GM19468 (cell line): ENCODE results near the gene KLK12.

Source experiments
- ATAC-seq: cut with Tn5 transposase; IDR thresholded peaks from one replicate; pipeline ENCODE4 v1.9.1; 2021; ENCODE audit warnings: mild to moderate bottlenecking, moderate library complexity, moderate number of reproducible peaks; ENCODE audit not compliant: unreplicated experiment; ENCODE audit errors: extremely low read depth

Gene KLK12

GRCh38 chr19:51018745-51019543 lies 15.9 kb downstream of the KLK12 start:
- ATAC-seq: no peak

GRCh38 chr19:51016798-51017683 lies 17.8 kb downstream of the KLK12 start:
- no peak for ATAC-seq

- ATAC-seq: no peak
These were observed 19.0 kb downstream of the KLK12 start for GRCh38 chr19:51015691-51016267.

GRCh38 chr19:51014242-51014641 lies 20.6 kb downstream of the KLK12 start:
- ATAC-seq: no peak

GRCh38 chr19:51012661-51013190 lies 22.1 kb downstream of the KLK12 start:
- no peak for ATAC-seq

GRCh38 chr19:51010066-51010795 lies 24.6 kb downstream of the KLK12 start:
- no peak for ATAC-seq

- ATAC-seq: no peak
These were observed 25.5 kb downstream of the KLK12 start for GRCh38 chr19:51009061-51009891.

GRCh38 chr19:51007488-51007887 lies 27.3 kb downstream of the KLK12 start:
- ATAC-seq: no peak

- no peak for ATAC-seq
These were observed 28.4 kb downstream of the KLK12 start for GRCh38 chr19:51006406-51006805.

- no peak for ATAC-seq
These were observed 29.6 kb downstream of the KLK12 start for GRCh38 chr19:51005248-51005647.

GRCh38 chr19:51003316-51003715 lies 31.5 kb downstream of the KLK12 start:
- no peak for ATAC-seq

- ATAC-seq: no peak
These were observed 32.1 kb downstream of the KLK12 start for GRCh38 chr19:51002542-51003311.

GRCh38 chr19:51002089-51002532 lies 32.7 kb downstream of the KLK12 start:
- no peak for ATAC-seq

- no peak for ATAC-seq
These were observed 33.3 kb downstream of the KLK12 start, which contains the start of gene KLK8 for GRCh38 chr19:51001515-51001914. KLK8 (minus strand) TSS chr19:51001604; CDS start chr19:51001167, 437 bp downstream.

GRCh38 chr19:51000981-51001380 lies 33.8 kb downstream of the KLK12 start:
- no peak for ATAC-seq

GRCh38 chr19:51000426-51000825 lies 34.4 kb downstream of the KLK12 start:
- ATAC-seq: no peak

GRCh38 chr19:50998686-50999085 lies 36.1 kb downstream of the KLK12 start:
- ATAC-seq: no peak

GRCh38 chr19:50998061-50998460 lies 36.7 kb downstream of the KLK12 start:
- no peak for ATAC-seq
